GM12878 (cell line): ENCODE data around the gene XPNPEP1. TPM values are rescaled to one million over a fixed set of nuclear protein-coding genes. Genes with fewer than 3 reads are reported as not detected.

Experiments used
- ATAC-seq: fragments of 200-7000 bp; cut with Tn5 transposase; 3 replicates; pipeline ENCODE4 v1.9.1; 2020; ENCODE audit warnings: mild to moderate bottlenecking, moderate library complexity
- BruUV-seq: library from RNA; stranded (reverse); fragments of 400-500 nt; replicated peaks from 2 replicates; lab custom pipeline; 2021; lab: Mats Ljungman, UMichigan
- CTCF ChIA-PET: fragments of 300-600 bp; sonication (Branson Sonifier 250); formaldehyde crosslinking; extraction: SDS; loops from one replicate; lab custom pipeline; 2021; ENCODE audit warnings: inconsistent platforms; lab: Yijun Ruan, JAX
- POLR2A ChIA-PET: fragments of 350-600 bp; formaldehyde crosslinking; extraction: SDS; loops from one replicate; lab custom pipeline; 2021; ENCODE audit warnings: inconsistent platforms; lab: Charles Lee
- RAD21 ChIA-PET: fragments of 300-600 bp; sonication (Branson Sonifier 250); formaldehyde crosslinking; loops from one replicate; lab custom pipeline; 2023; ENCODE audit warnings: antibody characterized with exemption; ENCODE audit not compliant: unreplicated experiment; lab: Charles Lee
- SMC1A ChIA-PET: fragments of 300-600 bp; sonication (Branson Sonifier 250); formaldehyde crosslinking; loops from one replicate; lab custom pipeline; 2023; ENCODE audit not compliant: unreplicated experiment, uncharacterized antibody; lab: Charles Lee
- DNase-seq: peaks from one replicate; pipeline ENCODE4 v3.0.0-alpha.2; 2011; ENCODE audit warnings: low read depth, low spot score
- FAIRE-seq: peaks from 3 replicates; lab custom pipeline; 2011; peaks lifted over from hg19 to GRCh38; lab: Jason Lieb, UNC
- H2AFZ ChIP-seq: 2 replicates; pipeline ENCODE4 v1.6.0; 2011; ENCODE audit warnings: low read depth, low read length, control low read depth; ENCODE audit not compliant: control insufficient read depth
- H3K27ac ChIP-seq: 2 replicates; pipeline ENCODE4 v1.5.1; 2011; ENCODE audit warnings: control low read depth; ENCODE audit not compliant: control insufficient read depth, insufficient read depth
- H3K27me3 ChIP-seq, 2 experiments: replicated peaks in 1 of 2; 2 replicates each; pipeline versions ENCODE4 v1.6.0 to v1.6.1; 2011; ENCODE audit warnings: low read length in 1 of 2; ENCODE audit not compliant: control insufficient read depth in 2 of 2, insufficient read depth in 2 of 2
- H3K36me3 ChIP-seq, 2 experiments: 2 replicates each; pipeline ENCODE4 v1.5.1; 2011; ENCODE audit warnings: low read length in 1 of 2; ENCODE audit not compliant: control insufficient read depth in 2 of 2, insufficient read depth in 2 of 2
- H3K4me1 ChIP-seq: 2 replicates; pipeline ENCODE4 v1.6.1; 2011; ENCODE audit warnings: mild to moderate bottlenecking, low read length, moderate library complexity, mixed read lengths; ENCODE audit not compliant: control insufficient read depth, insufficient read depth
- H3K4me2 ChIP-seq: 2 replicates; pipeline ENCODE4 v1.6.0; 2011; ENCODE audit warnings: control low read depth; ENCODE audit not compliant: control insufficient read depth, insufficient read depth
- H3K4me3 ChIP-seq: fragments of 200-600 bp; sonication (generic); 2 replicates; pipeline ENCODE4 v1.5.1; 2016
- H3K79me2 ChIP-seq: 2 replicates; pipeline ENCODE4 v1.6.0; 2011; ENCODE audit warnings: low read length; ENCODE audit not compliant: control insufficient read depth, insufficient read depth
- H3K9ac ChIP-seq: 2 replicates; pipeline ENCODE4 v1.8.0; 2011; ENCODE audit warnings: low read length, control low read depth, mixed read lengths; ENCODE audit not compliant: control insufficient read depth, insufficient read depth
- H3K9me3 ChIP-seq: replicated peaks from 3 replicates; pipeline ENCODE4 v1.5.1; 2011; ENCODE audit warnings: mild to moderate bottlenecking, low read length; ENCODE audit not compliant: control insufficient read depth, insufficient read depth
- H4K20me1 ChIP-seq: 2 replicates; pipeline ENCODE4 v1.6.0; 2011; ENCODE audit not compliant: control insufficient read depth, insufficient read depth
- BCL11A ChIP-seq: IDR thresholded peaks from 2 replicates; pipeline ENCODE4 v1.6.1; 2011; ENCODE audit warnings: low read depth, low read length
- EGR1 ChIP-seq, 2 experiments: IDR thresholded peaks; 1 replicate in 1 of 2; 2 replicates in 1 of 2; pipeline ENCODE4 v1.6.1; 2011 to 2012; ENCODE audit warnings: low read depth in 2 of 2, low read length in 2 of 2, borderline replicate concordance in 1 of 2, mild to moderate bottlenecking in 1 of 2, moderate library complexity in 1 of 2
- ELK1 ChIP-seq: IDR thresholded peaks from 2 replicates; pipeline ENCODE4 v1.6.1; 2012; ENCODE audit warnings: low read depth, low read length, improper control_type of control experiment
- ESRRA ChIP-seq: IDR thresholded peaks from 2 replicates; pipeline ENCODE4 v1.6.1; 2012; ENCODE audit warnings: mild to moderate bottlenecking, low read length, improper control_type of control experiment
- MAX ChIP-seq: IDR thresholded peaks from 2 replicates; pipeline ENCODE4 v1.6.1; 2012; ENCODE audit warnings: low read depth, low read length, improper control_type of control experiment
- RBBP5 ChIP-seq: fragments of 200-600 bp; sonication (generic); conservative IDR thresholded peaks from 2 replicates; pipeline ENCODE4 v1.6.1; 2016
- SIN3A ChIP-seq: IDR thresholded peaks from 2 replicates; pipeline ENCODE4 v1.6.1; 2012; ENCODE audit warnings: low read depth, low read length, improper control_type of control experiment
- SUZ12 ChIP-seq: fragments of 200-600 bp; sonication (generic); IDR thresholded peaks from one replicate; pipeline ENCODE4 v1.6.1; 2018; ENCODE audit warnings: antibody characterized with exemption, mild to moderate bottlenecking; ENCODE audit not compliant: unreplicated experiment
- WGBS: methylation state at CpG from one replicate; pipeline ENCODE4 v1.1.6; 2016; ENCODE audit warnings: low lambda C conversion rate; ENCODE audit not compliant: insufficient replicate concordance, insufficient coverage; ENCODE audit errors: missing lambda C conversion rate; 5-methylcytosine and 5-hydroxymethylcytosine counted together
- in situ Hi-C: fragments of 300-500 bp; cut with MboI; formaldehyde crosslinking; loops from 9 replicates; pipeline ENCODE4 v1.14.3; 2018; ENCODE audit warnings: mixed read lengths
- intact Hi-C: fragments of 100-400 bp; cut with micrococcal nuclease; formaldehyde crosslinking; loops from one replicate; pipeline ENCODE4 v1.14.2; 2022; ENCODE audit not compliant: unreplicated experiment
- polyA plus RNA-seq, 11 experiments: library from polyadenylated mRNA; depleted of rRNA in 4 of 11; unstranded in 6 of 11; stranded (reverse) in 5 of 11; fragments of >200 nt; fragmentation: Nextera tagmentation in 4 of 11; fragmentation: Illumina TruSeq in 1 of 11; extraction: Ambion mirVana in 4 of 11; extraction: Trizol in 1 of 11; gene quantifications; 1 replicate in 1 of 11; 2 replicates in 10 of 11; pipeline versions ENCODE4 v1.2.1 to v1.2.3, GENCODE V29; 2011 to 2016; ENCODE audit warnings: inconsistent platforms in 2 of 11, missing spikeins in 2 of 11, low read depth in 1 of 11
- total RNA-seq, 4 experiments: library from RNA; depleted of rRNA in 3 of 4; stranded (reverse); fragments of >200 nt in 3 of 4; fragmentation: Illumina TruSeq in 1 of 4; extraction: Trizol in 1 of 4; gene quantifications; 2 replicates each; pipeline versions ENCODE4 v1.2.1 to v1.2.3, GENCODE V29; 2013 to 2021

The XPNPEP1 gene
- total and polyA plus RNA-seq, 10 of the 15 experiments (the other 5 are each of a cell fraction or from before 2014, with no cell fraction given), result 22.7 to 108 (median 43.5) TPM

DNA sequence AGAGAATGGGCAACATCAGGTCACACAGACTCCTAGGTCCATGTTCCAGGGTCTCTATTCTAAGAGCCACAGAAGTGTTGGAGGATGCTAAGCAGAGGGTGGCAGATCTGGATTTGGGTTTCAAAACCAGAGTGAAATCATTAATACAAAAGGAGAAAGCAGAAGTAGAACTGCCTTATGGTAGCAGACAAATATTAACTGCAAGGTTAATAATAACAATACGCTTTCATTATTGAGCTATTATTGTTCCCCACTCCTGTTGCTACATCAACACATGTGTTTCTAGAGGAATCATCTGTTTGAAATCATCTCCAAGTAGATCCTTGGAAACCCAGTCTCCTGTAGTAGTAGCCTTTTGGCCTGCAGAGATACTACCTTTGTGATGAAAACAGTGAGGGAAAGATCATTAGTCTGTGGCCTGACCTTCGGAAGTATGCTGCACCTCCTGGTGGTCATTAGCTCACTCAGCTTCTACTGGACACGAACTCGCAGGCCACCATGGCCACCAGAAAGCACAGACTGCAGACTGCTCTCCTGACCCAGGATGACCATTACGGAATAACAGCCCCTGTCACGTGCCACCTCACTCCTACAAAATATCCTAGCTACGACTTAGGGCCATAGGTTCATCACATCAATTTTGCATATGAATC is 84.6 kb downstream of the XPNPEP1 start:
- FAIRE-seq (no peak), DNase-seq (no peak), ATAC-seq (no peak)
- no peak for TF ChIP-seq MAX
- TF ChIP-seq ELK1, result no peak
- TF ChIP-seq ESRRA, result no peak
- TF ChIP-seq RBBP5, result no peak
- no peak for TF ChIP-seq SIN3A
- TF ChIP-seq SUZ12, result no peak
- no peak for TF ChIP-seq BCL11A
- TF ChIP-seq EGR1 (IDR thresholded peaks at IDR 0.05; ENCODE audit: borderline replicate concordance in 1 of 2, low read depth in 2 of 2, low read length in 2 of 2), result no peak
- intact Hi-C loops (no loop called here), in situ Hi-C loops (no loop called here)
- POLR2A ChIA-PET, result no interaction called here
- no peak overlapping the region for H3K27ac ChIP-seq
- RAD21 ChIA-PET, result no interaction called here
- SMC1A ChIA-PET, result interaction anchor here (0.7 to 1.0 kb wide), 2 partner anchors 10 to 56 kb away, joined by 3 read pairs; no protein-coding TSS in a partner anchor
- H3K4me3 ChIP-seq, result no peak overlapping the region
- H3K4me1 ChIP-seq, result no peaks in the 10 kb centered on the region
- WGBS, result 42% methylated on average over 7 of the region's 7 CpGs
- CTCF ChIA-PET, result interaction anchor here (0.8 to 2.0 kb wide), 4 partner anchors 12 to 27 kb away, joined by 3 to 7 read pairs (median 4); no protein-coding TSS in a partner anchor
- H3K27me3 ChIP-seq, result peaks cover 0 to 2% of the 10 kb centered on the region in 2 experiments; a peak in 2 of 4 replicates
- no peak overlapping the region for H3K4me2 ChIP-seq
- no peaks in the 10 kb centered on the region for H3K79me2 ChIP-seq
- no peaks in the 10 kb centered on the region for H3K36me3 ChIP-seq
- no peak overlapping the region for H2AFZ ChIP-seq
- no peaks in the 10 kb centered on the region for H3K9me3 ChIP-seq
- H3K9ac ChIP-seq, result no peak overlapping the region
- no peaks in the 10 kb centered on the region for H4K20me1 ChIP-seq
- no TSS peak for BruUV-seq
